HG03064 (cell line): Measurements from ENCODE around the gene NFAM1.

Experiments
- ATAC-seq: cut with Tn5 transposase; IDR thresholded peaks from one replicate; pipeline ENCODE4 v1.9.1; 2021; ENCODE audit warnings: low read depth; ENCODE audit not compliant: unreplicated experiment

Gene NFAM1

GRCh38 chr22:42417645-42418305 lies 14.4 kb downstream of the NFAM1 start:
- ATAC-seq: no peak

DNA sequence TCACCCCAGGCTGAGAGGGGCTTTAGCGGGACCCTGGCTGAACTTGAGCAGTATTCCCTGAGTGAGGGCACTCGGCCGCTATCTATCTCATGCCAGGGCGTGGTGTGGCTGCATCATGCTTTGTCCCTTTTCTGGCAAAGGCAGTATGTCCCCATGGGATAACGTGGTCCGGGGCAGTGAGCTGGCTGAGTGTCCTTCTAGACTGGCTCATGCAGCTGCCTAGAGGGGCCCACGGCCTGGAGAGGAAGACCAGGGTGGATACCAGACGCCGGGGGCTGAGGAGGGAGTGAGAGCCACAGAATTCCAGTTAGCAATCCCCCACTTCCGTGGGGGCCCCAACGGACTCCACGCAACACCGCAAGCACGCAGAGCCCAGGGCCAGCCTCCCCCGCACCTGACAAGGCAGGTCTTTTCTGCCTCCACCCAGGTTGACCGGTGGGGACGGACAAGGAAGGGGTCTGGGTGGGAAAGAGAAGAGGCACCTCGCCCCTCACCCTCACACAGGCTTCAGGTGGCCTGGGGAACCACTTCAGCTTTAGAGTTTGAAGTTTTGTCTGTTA lies 15.5 kb downstream of the NFAM1 start:
- ATAC-seq: no peak

DNA sequence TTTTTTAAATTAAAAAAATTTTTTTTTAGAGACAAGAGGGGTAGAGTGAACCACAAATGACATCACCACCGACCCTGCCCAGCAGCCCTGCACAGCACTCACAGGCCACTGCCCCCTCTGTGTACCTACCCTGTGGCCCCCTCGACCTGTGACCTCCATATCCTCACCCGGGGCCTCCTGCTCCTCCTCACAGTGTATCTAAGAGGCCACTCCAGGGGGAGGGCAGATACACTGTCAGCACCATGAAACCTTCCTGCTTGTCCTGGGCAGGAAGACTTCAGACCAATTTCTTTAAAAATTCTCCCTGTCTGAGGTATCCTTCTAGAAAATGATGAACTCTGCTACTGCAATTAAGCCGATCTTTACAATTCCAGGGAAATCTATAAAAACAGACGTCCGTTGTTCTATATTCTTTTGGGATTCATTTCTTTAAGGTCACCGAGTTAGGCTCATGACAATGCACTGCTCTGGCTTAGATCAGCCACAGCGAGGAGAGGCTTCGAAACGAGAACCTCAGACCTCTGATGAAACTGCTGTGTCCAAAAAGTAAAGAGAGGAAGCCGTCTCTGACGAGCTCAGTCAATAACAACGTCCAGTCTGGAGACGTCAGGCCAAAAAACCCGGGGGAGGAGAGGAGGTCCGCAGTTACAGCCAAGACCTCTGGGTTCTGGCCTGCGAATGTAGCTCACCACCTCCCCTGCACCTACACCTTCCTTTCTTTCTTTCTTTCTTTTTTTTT lies 17.5 kb downstream of the NFAM1 start:
- no peak for ATAC-seq

- ATAC-seq: no peak
Measured at GRCh38 chr22:42414021-42414420, 18.2 kb downstream of the NFAM1 start.

- no peak for ATAC-seq
Measured at GRCh38 chr22:42412744-42413333, 19.4 kb downstream of the NFAM1 start.

DNA sequence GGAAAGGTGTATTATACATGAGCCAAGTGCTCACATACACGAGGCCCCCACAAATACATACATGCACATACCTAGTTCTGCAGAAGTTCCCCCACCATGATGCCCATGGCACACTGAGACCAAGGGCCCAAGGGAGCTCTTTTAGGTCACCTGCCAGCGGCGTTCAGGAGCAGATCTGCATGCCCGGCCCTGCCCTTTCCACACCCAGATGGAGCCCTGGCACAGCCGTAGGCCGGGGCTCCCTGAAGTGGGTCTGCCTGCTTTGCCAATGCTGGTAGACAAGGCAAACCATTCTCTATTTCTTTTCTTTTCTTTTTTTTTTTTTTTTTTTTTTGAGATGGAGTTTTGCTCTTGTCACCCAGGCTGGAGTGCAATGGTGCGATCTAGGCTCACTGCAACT lies 21.5 kb downstream of the NFAM1 start:
- no peak for ATAC-seq

DNA sequence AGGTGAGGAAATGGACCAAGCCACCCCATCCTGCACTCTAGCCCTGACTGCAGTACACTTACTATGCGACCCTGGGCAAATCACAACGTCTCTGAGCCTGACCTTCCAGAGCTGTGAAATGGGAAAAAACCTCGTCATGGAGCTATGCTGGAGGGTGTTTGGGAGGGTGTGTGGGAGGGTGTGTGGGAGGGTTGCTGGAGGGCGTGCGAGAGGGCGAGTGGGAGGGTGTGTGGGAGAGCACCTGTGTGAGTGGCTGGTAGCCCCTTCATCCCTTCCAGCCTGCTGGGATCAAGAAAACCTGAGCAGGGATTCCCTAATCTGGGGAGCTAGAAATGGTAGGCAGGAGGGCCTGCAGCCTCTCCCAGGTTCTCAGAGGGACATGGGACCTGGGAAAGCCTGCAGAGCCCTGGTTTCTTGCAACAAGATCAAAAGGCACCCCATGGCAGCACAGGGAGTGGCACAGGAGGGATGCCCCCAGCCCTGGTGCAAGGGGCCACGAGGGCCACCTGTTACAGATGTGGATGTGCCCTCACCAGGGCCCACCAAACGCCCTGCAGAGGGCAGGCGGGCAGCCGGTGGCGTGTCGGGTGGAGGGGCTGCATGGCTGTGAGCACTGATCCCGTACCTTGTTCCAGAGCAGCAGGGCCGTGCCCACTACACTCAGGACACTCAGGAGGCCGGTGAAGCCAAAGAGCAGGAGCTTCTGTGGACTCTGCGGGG lies 23.2 kb downstream of the NFAM1 start:
- ATAC-seq: no peak

- ATAC-seq: no peak
Measured at GRCh38 chr22:42408276-42408675, 23.9 kb downstream of the NFAM1 start.

DNA sequence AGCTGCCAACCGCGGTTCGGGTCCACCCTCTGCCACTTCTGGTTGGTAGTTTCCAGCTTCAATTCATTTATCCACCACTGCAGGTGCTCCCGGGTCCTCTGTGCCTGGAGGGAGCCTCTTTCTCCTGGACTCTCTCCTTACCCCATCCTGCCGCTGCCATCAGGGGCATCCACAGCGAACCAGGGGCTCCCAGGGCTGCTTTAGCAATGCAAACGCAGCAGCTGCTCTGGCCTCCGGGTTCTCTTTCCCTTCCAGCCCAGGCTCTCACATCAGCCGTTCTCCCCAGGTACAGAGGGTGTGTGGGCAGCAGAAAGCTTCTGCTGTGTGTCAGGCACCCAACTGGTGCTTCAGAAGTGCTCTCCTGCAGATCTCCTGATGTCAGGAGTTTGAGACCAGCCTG lies 27.9 kb downstream of the NFAM1 start:
- no peak for ATAC-seq

GRCh38 chr22:42401535-42402334 lies 30.5 kb downstream of the NFAM1 start:
- no peak for ATAC-seq

GRCh38 chr22:42400811-42401534 lies 31.2 kb downstream of the NFAM1 start:
- ATAC-seq: no peak

GRCh38 chr22:42399315-42400271 lies 32.6 kb downstream of the NFAM1 start:
- ATAC-seq: no peak

- no peak for ATAC-seq
Measured at GRCh38 chr22:42397332-42398249, 34.6 kb downstream of the NFAM1 start.

- ATAC-seq: no peak
Measured at GRCh38 chr22:42396621-42397331, 35.4 kb downstream of the NFAM1 start.

GRCh38 chr22:42389143-42389542 lies 43.1 kb downstream of the NFAM1 start:
- ATAC-seq: no peak

- ATAC-seq: no peak
Measured at GRCh38 chr22:42388130-42388797, 43.9 kb downstream of the NFAM1 start.
